CD4-positive, alpha-beta T cell treated with Interleukin-21 for 1 hour (primary cell): ENCODE results near the gene PAN3.
"Not testable (repeated sequence)": the region's sequence is repeated elsewhere in the genome, so short reads cannot be mapped to it uniquely, and the experiment has no call there.

ENCODE experiments used
- DNase-seq: peaks from one replicate; pipeline ENCODE4 v3.0.0-alpha.2; 2020

PAN3 gene

DNA sequence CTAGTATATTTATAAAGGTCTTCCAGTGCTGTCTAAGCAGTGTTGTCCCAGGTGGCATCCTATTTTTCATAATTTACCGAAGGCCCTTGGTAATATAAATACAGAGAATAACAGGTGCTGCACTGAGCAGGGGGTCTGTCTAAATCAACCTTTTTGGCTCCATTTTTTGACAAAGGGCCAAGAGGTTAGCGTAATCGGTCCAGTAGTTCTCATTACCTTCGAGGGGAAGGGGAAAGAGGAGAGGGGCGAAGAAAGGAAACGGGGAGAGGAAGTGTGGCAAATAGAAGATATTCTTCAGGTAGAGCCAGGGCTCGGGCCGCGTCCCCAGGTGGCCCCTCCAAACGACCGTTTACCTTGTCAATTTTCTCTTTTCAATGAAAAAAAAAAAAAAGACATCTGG is 749 bp upstream of the PAN3 start:
- DNase-seq: no peak

DNA sequence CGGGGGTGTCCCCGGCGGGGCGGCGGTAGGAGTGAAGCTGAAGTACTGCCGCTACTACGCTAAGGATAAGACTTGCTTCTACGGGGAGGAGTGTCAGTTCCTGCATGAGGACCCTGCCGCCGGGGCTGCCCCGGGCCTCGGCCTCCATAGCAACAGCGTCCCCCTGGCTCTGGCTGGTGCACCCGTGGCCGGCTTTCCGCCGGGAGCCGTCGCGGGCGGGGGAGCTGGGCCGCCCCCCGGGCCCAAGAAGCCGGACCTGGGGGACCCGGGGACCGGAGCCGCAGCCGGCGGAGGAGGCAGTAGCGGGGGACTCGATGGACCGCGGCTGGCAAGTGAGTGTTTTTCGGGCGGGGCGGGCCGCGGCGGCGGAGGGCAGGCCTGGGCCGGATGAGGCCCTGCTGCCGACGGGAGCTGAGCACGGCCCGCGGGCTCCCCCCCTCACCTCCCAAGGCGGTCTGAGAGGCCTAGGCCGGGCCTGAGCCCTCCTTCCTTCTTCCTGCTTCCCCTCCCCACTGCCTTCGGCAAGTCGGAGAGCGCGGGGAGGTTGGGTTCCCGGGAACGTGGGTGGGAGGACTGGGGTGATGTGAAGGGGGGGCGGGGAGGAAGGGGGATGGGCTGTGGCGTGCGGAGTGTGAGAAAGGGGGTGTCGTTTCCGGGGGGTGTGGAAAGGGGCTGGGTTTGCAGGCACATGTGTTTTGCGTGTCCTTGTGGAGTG is 568 bp downstream of the PAN3 start:
- DNase-seq: peak; percentile 92

DNA sequence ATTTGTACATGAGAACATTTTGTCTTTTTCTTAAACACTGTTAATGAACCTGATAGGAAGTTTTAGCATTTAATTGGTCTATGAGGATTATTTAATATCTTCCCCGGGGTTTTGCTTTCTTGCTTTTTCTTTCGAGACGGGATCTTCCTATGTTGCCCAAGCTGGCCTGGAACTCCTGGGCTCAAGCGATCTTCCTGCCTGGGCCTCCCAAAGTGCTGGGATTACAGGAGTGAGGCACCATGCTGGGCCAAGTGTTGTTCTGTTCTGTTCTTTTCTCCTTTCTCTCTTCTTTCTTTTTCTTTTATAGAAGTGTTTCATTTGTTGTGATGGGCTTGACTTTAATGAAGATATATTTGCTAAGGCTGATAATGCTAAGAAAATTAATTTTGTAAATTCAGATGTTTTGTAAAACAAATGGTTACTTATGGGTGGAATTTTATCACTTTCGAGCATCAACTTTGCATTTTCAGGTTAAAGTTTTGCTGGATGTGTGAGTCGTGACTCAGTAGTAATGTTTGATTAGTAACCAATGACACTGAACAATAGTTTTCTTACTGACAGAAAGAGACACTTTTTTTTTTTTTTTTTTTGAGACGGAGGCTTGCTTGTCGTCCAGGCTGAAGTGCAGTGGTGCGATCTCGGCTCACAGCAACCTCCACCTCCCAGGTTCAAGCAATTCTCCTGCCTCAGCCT is 2.2 kb downstream of the PAN3 start:
- DNase-seq: no peak

DNA sequence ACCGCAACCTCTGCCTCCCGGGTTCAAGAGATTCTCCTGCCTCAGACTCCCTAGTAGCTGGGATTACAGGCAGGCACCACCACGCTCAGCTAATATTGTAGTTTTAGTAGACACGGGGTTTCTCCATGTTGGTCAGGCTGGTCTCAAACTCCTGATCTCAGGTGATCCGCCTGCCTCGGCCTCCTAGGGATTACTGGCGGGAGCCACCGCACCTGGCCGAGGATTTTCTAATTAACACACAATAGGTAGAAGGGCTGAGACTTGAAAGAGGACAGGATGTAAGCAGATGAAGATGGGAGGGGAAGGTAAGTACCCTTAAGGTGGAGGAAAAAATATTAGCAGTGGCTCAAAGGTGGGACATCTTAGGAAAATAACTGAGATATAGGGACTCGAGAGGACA is 3.2 kb downstream of the PAN3 start:
- DNase-seq: not testable (repeated sequence)

DNA sequence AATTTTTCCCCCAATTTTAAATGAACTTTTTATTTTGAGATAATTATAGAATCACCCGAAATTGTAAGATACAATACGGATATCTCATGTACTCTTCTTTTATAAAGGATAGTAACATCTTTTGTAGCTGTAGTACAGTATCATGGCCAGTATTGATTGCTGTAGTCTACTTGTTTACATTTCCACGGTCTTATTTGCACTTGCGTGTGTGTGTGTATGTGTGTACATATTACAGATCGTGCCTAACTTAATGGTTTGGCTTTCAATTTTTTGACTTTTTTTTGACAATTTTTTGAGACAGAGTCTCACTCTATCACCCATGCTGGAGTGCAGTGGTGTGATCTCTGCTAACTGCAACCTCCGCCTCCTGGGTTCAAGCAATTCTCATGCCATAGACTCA is 6.7 kb downstream of the PAN3 start:
- no peak for DNase-seq

DNA sequence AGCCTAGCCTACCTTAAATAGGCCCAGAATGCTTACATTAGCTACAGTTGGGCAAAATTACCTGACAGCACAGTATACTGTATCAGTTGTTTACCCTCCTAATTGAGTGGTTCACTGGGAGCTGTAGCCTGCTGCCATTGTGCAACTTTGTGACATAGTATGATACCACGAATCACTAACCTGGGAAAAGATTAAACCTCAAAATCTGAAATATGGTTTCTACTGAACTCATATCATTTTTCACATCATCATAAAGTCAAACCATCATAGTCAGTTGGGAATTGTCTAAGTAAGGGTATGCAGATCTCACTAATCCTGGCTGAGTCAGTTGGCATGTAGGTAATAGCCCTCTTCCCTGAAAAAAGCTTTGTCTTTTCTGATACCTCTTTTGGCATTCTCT is 9.2 kb downstream of the PAN3 start:
- DNase-seq: no peak

DNA sequence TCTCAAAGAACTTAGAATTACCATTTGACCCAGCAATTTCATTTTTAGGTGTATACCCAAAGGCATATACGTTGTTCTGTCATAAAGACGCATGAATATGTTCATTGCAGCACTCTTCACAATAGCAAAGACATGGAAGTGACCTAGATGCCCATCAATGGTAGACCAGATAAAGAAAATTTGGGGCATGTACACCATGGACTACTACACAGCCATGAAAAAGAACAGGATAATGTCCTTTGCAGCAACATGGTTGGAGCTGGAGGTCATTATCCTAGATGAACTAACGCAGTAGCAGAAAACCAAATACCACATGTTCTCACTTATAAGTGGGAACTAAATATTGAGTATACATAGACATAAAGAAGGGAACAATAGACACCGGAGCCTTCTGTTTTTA is 20.7 kb downstream of the PAN3 start:
- DNase-seq: no peak

DNA sequence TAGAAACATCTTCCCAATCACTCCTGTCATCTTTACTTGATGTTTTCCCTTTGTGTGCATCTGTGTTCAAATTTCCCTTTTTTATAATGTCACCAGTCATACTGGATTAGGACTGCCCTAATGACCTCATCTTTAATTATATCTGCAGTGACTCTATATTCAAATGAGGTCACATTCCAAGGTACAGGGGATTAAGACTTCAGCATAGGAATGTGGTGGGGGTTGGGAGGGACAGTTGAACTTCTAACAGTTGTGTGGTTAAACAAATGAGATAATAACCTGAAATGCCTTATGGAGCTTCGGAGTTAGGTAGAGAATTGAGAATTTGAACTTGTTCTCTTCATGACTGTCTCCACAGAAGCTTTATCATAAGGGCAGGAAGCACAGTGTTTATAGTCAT is 23.0 kb downstream of the PAN3 start:
- DNase-seq: no peak

DNA sequence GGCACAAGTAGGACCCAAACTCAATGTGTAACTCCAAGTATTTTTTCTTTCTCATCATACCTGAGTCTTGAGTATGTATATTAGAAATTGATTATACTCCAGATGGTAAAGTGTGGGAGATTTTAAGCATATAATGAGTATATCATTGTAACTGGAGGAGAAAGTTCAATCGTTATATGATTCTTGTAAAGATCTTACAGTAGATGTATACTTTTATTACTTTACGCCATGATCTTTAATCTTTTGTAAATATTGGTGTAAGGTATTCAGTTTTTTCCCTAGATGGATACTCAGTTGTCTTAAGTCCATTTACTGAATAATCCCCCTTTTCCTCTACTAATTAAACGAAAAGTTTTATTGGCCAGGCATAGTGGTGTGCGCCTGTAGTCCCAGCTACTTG is 25.2 kb downstream of the PAN3 start:
- no peak for DNase-seq

DNA sequence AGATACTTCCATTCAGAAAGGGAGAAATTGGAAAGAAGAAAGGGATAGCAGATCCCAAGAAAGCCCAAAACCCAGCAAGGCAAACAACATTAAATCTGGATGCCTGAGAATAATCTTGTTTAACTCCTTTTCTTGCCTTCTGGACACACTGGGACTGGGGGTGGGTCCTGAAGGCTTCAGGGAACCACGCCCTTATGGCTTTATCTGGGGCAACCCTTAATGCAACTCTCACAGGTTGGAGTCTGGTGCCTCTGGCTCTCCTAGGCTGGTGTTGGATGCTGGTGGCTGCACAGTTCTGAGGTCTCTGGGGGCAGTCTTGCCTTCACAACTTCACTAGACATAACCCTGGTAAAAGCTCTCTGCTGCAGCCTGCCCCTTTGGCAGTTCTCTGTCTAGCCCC is 27.9 kb downstream of the PAN3 start:
- DNase-seq: no peak

DNA sequence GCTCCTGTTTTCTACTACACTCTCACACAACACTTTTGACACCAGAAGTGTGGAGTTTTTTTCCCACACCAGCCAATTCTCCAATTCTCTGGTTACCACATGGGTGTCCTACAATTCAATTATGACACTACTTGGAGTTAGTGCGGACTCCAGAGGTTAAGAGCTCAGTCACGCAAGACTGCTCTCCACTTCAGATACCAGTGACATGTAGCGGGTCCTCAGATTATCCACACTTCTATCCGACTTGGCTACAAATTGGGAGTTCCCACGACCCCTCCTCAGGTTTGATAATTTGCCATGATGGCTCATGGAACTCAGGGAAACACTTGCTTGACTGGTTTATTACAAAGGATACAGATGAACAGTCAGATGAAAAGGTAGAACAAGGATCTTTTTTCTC is 32.9 kb downstream of the PAN3 start:
- DNase-seq: no peak

DNA sequence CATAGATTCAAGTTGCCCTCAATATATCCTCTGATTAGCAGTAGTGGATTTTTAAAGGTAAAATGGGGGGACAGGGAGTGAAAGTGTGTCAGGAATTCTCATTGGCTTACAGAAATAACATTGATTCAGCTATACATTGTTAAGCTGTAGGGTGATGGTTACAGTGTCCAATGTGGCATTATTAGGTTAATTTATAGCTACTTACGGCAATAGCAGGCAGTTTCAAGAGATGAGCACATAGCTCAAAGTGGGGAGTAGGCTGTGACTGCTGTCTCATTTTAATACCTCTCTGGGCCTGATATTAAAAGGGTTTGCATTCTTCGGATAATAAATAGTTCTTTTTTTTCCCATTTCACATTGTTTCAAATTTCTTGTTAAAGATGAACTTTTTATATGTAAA is 34.6 kb downstream of the PAN3 start:
- no peak for DNase-seq

DNA sequence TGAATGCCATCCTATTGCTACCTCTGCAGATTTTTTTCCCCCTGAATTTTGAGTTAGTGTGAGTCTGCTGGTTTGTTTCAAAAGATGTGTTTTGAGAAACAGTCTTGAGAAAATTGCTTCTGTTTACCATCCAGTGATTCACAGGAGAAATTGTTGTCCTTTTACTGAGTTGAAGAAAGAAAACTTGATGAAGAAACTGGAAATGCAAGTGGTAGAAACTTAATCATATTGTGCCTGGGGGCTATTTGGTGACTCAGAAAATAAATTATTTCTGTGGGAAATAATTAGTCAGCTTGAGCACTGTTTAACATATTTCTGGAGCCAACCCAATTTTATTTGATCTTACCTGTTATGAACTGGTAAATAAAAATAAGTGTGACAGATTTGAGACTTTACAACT is 35.4 kb downstream of the PAN3 start:
- no peak for DNase-seq

DNA sequence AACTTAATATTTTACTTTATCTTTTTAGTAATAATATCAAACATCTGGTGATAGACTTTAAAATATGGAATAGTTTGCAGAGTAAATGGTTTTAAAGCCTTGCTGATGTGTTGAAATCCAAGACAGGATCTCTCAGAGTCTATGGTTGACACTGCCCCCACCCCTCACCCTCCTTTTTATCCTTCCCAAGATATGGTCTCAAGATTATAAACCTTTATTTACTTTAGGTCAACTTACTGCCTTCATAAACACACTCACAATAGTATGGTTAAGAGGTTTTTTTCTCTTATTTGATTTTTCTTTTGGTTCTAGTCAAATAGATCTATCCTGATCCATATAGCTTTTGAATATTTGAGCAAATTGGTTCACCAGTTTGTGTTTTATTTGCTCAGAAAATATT is 39.0 kb downstream of the PAN3 start:
- DNase-seq: no peak

DNA sequence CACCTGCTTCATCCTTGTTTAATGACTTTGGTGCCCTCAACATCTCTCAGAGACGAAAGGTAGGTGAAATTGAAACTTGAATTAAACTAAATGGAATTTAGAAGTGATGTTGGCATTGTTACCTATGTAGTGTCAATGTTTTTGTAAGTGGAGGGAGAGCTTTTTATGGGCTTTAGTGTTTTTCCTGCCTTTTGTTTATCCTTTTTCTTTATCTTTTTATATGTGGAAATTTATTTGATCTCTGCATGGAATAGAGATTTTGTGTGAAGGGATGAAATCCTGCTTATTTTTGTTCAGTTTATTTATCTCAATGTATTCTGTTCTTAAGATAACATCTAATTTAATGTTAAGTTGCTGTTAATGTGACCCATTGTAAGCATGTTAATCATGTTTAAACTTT is 39.5 kb downstream of the PAN3 start:
- no peak for DNase-seq

DNA sequence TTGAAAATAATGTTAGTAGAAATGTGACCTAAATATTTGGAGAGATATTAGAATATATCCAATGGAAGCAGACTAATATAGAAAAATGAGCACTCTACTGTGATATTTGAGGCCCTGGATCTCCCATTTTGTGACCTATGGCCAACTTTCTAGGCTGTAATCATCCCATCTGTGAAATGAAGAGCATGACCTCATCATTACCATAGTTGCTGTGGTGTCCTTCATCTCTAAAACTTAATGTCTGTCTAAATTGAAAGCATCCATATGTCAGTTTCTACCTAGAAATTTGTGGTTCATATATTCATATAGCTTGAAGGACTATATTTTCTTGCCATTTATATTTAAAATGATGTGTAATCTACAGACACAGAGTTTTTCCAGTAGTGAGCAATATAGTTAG is 41.6 kb downstream of the PAN3 start:
- no peak for DNase-seq

DNA sequence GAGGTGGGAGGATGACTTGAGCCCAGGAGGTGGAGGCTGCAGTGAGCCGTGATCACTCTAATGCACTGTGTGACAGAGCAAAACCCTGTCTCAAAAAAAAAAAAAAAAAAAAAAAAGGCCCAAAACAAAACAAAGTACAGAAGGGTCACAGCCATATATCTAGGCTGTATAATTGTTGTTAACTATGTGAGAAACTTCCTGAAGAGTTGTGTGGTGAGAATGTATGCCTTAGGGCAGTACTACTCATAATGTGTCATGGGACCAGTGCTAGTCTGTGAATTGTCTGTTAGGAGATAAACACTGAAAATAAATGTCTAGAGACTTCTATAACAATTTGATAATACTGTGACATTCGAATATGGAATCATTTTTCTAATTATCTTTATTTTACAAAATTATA is 43.1 kb downstream of the PAN3 start:
- DNase-seq: no peak

DNA sequence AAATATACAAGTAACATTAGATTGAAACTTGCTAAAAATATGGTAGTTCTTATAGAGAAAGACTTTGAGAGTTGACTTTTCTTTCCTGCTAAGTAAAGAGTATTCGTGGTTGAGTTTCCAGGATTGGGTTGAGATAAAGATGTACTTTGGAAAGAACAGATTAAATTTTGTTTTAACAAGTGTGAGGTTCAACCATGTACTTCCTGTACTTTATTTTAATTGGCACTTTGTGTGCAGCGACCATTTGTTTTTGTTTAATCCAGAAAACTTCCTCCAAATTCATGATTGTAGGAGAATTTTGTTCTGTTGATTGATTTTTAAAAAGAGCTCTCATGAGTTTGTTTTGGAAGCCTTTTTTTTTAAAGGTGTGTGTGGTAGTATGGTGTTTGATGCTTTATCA is 46.9 kb downstream of the PAN3 start:
- DNase-seq: no peak

DNA sequence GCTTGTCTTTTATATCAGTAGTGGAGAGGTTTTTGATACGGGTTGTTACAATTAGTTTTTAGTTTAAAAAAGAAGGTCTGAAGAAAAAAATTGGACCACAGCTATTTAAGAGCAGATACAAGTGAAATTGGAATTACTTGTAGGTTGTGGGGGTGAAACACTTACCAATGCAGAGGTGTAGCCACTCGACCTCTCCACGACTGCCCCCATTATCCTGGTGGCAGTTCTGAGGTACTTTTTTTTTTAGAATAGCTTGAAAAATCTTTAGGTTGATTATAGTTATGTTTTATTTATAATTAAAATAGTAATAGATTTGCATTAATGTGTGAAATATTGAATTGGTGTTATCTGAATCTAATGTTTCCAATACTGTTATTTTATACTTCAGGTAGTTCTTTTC is 60.7 kb downstream of the PAN3 start:
- DNase-seq: no peak

DNA sequence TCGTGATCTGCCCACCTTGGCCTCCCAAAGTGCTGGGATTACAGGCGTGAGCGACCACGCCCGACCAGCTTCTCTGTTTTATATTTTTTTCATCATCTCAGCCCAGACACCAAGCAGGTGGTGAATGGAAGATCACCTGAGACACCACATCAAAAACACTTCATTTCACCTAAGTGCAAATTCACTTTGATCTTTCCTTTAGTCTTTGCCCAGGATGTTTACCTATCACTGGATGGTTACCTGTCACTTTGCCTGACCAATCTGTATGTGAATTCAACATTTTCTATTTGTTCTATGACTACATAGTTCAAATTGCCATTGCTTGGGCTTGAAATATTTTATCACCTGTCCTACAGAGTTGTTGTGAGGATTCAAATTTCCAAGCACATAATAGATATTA is 65.7 kb downstream of the PAN3 start:
- DNase-seq: no peak

DNA sequence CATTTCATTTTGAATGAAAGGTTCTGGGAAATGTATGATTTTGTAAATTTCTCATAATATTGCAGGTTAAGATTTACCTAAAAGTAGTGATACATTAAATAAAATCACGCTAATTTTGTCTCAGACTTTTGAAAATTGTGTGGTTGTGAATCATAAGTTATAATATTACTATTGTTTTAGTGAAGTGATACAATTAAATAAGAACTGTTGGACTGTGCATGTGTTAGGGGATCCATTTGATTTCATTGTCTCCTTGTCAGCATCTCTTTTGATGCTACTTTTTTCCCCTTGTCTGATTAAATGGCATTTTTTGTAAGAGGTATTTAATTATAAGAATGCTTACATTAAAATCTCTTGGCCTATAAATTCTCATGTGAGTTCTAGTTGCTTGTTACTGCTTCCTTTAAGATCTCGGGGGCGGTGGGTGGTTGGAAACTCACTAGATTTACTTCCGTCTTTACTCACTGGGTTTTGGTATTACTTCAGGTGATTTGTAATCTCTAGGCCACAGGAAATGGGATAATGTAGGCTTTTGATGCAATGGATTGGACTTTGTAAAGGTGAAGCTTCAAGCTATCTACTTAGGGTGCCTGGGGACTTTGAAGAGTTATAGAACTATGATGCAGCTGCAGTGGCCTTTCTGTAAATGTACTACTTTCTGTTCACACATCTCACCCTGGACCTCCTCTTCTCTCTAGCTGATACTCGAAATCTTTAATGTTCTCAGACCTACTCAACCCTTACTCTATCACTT is 66.5 kb downstream of the PAN3 start:
- DNase-seq: no peak

DNA sequence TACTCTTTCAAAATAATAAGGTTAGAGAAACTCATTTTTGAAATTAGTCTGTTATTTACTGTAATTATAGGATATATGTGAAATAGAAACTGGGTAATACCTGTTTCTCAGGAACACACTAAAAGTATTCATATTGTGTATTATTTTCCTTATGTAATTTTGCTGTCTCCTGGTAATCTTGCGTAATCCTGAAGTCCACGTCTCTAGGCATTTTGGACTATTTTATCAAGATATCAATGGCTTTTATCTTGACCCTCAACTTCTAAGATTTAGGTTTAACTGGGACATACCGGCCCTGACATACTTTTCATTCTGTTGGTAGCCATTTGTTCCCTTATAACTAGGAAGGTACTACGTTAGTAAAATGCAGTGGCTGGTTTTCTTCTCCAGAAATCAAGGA is 80.3 kb downstream of the PAN3 start:
- no peak for DNase-seq

DNA sequence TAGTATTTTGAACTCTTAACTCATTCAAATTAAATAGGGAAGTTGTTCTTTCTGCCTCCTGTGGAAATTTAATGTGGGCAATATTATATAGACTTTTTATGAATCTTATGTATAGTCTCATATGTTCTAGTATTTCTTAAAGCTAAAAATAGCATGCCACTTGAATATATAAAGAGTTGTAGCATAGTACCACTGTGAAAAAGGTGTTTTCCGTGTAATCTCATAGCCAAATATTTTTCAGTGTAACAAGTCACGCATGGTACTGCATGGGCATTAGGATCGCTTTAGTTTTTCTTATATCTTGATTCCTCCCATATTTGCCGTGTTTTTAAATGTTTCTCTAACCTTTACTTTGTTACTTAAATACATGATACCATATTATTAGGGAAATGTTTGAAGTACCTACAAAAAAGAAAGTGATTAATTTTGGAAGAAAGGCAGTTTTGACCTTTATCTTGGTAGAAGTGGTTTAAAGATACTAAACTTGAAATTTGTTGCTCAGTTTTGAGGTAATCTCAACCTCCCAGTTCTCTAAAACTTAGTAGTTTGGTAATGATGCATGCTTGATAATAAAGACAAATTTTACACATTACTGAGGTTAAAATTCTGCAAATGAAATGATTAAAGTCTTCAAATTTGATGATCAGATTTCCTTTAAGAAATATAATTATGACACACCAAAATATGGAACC is 81.2 kb downstream of the PAN3 start:
- DNase-seq: no peak

DNA sequence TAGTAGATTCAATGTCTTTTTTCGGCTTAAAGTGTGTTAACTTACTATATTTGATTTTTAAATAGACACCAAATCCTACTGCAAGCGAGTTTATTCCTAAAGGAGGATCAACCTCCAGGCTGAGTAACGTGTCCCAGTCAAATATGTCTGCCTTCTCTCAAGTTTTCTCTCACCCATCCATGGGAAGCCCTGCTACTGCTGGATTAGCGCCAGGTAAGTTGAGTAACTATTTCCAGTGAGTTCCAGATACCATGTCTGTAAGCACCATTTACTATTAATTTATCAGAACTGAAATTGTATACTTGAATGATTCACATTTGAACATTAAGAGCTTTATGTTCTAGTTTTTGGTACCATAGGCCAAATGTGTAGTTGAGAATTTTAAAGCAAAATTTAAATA is 81.8 kb downstream of the PAN3 start:
- DNase-seq: no peak
